Activated CD4-positive, alpha-beta T cell treated with anti-CD3 and anti-CD28 coated beads, Interleukin-2, amount 50 U/mL, for 4 hours (primary cell): ENCODE results near the gene TTI1.

Experiments used
- DNase-seq, 2 experiments: peaks; one replicate each; pipeline ENCODE4 v3.0.0-alpha.2; 2020

Gene TTI1

GRCh38 chr20:37958856-37959520 lies 74.3 kb downstream of the TTI1 start:
- DNase-seq, result no peak

GRCh38 chr20:37956107-37956585 lies 77.1 kb downstream of the TTI1 start:
- DNase-seq, result no peak

- DNase-seq, result no peak
These were observed 77.7 kb downstream of the TTI1 start for GRCh38 chr20:37955511-37955910.

- DNase-seq, result no peak
These were observed 78.6 kb downstream of the TTI1 start for GRCh38 chr20:37954626-37955025.

GRCh38 chr20:37954190-37954589 lies 79.1 kb downstream of the TTI1 start:
- no peak for DNase-seq

- no peak for DNase-seq
These were observed 84.3 kb downstream of the TTI1 start for GRCh38 chr20:37948956-37949355.

- no peak for DNase-seq
These were observed 85.3 kb downstream of the TTI1 start for GRCh38 chr20:37947943-37948342.

- DNase-seq, result no peak
These were observed 86.3 kb downstream of the TTI1 start for GRCh38 chr20:37946946-37947345.

GRCh38 chr20:37945091-37945547 lies 88.1 kb downstream of the TTI1 start:
- DNase-seq, result no peak

- no peak for DNase-seq
These were observed 88.7 kb downstream of the TTI1 start for GRCh38 chr20:37944456-37944981.

- no peak for DNase-seq
These were observed 89.5 kb downstream of the TTI1 start for GRCh38 chr20:37943501-37944455.

- no peak for DNase-seq
These were observed 90.2 kb downstream of the TTI1 start for GRCh38 chr20:37943033-37943432.

- DNase-seq, result no peak
These were observed 91.3 kb downstream of the TTI1 start for GRCh38 chr20:37941992-37942391.

- no peak for DNase-seq
These were observed 91.9 kb downstream of the TTI1 start for GRCh38 chr20:37941332-37941731.

GRCh38 chr20:37940858-37941257 lies 92.4 kb downstream of the TTI1 start:
- no peak for DNase-seq

- DNase-seq, result no peak
These were observed 93.3 kb downstream of the TTI1 start for GRCh38 chr20:37939701-37940560.

GRCh38 chr20:37938954-37939353 lies 94.3 kb downstream of the TTI1 start:
- no peak for DNase-seq

- no peak for DNase-seq
These were observed 95.0 kb downstream of the TTI1 start for GRCh38 chr20:37938181-37938750.

- DNase-seq, result no peak
These were observed 95.6 kb downstream of the TTI1 start for GRCh38 chr20:37937686-37938085.

GRCh38 chr20:37936451-37936850 lies 96.8 kb downstream of the TTI1 start:
- no peak for DNase-seq

- no peak for DNase-seq
These were observed 97.2 kb downstream of the TTI1 start for GRCh38 chr20:37936041-37936440.

- DNase-seq, result no peak
These were observed 97.8 kb downstream of the TTI1 start for GRCh38 chr20:37935435-37935834.
